GM21717 (cell line): Measurements from ENCODE around the gene KCNQ4.

Source experiments
- ATAC-seq: cut with Tn5 transposase; IDR thresholded peaks from one replicate; pipeline ENCODE4 v1.9.1; 2021; ENCODE audit warnings: mild to moderate bottlenecking, moderate library complexity; ENCODE audit not compliant: unreplicated experiment

KCNQ4 gene

GRCh38 chr1:40838980-40839942 is 55.7 kb downstream of the KCNQ4 start:
- ATAC-seq, result no peak

DNA sequence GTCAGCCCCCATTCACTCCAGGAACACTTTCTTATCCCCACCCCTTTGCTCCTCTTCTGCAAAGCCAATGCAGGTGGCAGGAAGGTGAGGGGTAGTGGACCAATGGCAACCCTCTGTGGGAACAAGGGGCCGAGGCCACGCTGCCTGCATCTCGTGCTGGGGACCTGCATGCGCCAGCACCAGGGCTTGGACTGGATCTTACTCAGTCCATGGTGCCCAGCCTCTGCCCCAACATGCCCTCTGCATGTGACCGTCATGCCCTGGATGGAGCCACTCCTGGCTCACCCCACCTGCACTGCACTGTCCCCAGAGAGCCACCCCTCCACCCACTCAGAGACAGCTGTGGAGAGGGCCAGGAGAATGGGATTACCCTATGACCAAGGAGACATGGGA is 56.4 kb downstream of the KCNQ4 start:
- no peak for ATAC-seq

DNA sequence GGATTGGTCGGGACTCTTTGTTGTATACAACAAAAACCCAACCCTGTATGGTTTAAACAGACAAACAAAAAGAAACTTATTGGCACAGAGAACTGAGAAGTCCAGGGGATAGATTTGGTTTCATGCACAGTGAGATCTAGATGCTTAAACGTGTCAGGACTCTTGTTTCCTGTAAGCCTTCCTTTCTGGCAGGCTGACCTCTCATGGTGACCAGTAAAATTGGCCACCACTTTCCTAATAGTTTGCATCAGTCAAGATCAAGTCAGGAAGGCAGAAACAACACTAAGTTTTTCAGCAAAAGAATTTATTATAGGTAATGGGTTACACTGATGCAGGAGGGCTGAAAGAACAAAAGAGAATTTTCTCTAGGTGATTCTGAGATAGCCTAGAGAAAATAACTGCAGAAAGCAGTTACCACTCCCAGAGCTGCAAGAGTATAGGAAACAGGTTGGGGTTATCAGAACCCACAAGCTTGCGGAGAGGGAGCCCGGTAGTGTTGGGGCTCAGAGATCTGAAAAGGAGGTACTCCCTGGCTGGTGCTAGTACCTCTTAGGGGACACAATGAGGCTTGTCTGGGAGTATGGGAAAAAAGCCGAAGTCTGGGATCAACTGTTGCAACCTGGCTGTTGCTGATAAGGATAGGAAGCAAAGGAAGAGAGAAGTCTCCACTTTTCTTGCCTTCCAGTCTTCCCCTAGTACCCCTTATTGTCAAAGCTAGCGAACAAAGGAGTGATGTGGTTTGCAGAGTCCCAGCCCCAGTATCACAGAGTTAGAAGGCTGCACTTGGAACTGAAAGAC is 57.1 kb downstream of the KCNQ4 start:
- no peak for ATAC-seq

- no peak for ATAC-seq
These were observed 58.0 kb downstream of the KCNQ4 start for GRCh38 chr1:40841602-40842001.

DNA sequence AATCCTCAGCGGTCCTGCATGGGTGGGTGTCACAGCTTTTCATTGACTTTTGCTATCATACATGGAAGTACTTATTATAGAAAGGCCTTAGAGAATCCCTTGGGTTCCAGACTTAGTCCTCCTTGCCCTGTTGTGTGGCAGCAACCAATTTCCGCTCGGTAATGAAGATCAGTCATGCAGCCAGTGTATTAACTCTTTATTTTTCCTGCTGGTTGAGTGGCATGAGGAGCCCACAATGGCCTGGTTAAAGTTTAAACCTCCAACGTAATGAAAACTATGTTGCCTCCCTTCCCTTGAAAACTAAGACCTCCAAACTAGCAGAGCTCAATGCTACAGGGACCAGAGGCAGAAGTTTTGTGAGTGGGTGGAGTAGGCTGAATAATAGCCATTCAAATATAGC is 58.6 kb downstream of the KCNQ4 start:
- ATAC-seq, result no peak

DNA sequence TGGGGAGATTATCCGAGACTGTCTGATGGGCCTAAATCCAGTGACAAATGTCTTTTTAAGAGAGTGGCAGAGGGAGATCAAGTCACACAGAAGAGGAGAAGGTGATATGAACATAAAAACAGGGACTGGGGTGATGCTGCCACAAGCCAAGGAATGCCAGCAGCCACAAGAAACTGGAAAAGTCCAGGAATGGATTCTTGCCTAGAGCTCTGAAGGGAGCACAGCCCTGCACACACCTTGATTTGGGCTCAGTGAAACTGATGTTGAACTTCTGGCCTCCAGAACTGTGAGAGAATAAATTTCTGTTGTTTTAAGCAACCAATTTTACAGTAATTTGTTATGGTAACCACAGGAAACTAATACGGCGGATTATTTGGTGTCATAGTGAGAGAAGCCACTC is 59.1 kb downstream of the KCNQ4 start:
- ATAC-seq, result no peak

- no peak for ATAC-seq
These were observed 60.5 kb downstream of the KCNQ4 start for GRCh38 chr1:40844079-40844478.

DNA sequence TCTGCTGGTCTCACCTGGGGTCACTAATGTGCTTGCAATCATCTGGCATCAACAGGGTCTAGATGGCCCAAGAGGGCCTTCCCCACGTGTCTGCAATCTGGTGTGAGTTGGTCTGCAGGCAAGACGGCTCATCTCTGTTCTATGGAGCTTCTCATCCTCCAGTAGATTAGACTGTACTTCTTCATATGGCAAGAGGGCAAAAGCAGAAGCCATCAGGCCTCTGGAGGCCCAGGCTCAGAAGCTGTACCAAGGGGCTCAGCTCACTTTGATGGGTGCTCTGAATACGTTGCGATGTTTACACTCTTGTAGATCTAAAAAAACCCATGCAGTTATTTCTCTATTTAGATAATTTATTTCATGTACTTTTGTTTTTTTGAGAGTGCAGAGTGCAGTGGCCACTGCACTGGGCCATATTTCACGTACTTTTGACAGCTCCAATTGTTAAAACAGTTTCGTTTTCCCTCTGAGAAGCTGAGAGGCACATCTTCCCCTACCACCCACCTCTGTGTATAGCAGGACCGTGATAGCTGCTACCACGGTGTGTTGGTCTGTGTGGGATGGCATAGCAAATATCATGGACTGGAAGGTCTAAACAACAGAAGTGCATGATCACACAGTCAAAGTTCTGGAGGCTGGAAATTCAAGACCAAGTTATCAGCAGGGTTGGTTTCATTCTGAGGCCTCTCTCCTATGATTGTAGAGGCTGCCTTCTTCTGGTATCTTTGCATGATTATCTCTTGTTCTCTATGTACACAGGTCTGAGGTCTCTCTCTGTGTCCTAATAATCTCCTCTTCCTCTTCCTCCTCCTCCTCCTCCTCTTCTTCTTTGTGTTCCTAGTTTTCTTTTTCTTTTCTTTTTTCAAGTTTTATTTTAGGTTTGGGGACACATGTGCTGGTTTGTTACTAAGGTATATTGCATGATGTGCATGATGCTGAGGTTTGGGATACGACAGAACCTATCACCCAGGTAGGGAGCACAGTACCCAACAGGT is 61.6 kb downstream of the KCNQ4 start:
- ATAC-seq, result no peak

- ATAC-seq, result no peak
These were observed 62.3 kb downstream of the KCNQ4 start for GRCh38 chr1:40845895-40846294.

GRCh38 chr1:40847023-40847745 is 63.6 kb downstream of the KCNQ4 start:
- no peak for ATAC-seq

GRCh38 chr1:40848530-40849189 is 65.1 kb downstream of the KCNQ4 start:
- ATAC-seq, result no peak

DNA sequence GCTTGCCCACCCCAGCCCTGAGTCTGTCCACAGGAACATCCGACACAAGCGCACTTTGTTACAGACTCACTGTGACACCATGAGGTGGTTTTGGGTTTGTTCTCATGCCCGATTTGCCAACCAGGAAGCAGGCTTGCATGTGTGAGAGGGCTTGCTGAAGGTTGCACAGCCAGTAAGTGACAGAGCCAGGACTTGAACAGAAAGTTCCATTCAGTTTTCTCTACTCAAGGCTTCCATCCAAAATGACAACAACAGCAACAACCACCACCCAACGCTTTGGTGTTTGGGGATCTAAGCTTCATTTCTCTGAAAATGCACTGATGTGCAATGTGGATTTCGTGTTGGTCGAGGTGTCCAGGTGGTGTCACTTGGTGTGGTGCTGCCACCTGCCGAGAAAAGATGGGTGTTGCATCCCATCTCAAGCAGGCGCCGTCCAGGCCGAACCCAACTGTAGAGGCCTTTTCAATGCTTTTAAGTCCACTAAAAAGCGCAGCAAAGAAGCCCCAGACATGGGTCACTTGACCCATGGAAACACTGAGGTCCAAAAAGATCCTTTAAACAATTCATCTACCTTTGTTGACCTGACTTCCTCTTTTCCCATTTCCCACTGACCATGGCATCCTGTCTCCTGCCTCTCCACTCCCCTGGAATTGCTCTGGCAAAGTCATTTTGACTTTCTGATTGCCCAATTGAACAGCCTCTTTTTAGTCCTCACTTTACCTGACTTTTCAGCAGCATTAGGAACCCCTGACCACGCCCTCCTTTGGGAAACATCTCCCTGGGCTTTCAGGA is 66.4 kb downstream of the KCNQ4 start:
- no peak for ATAC-seq

- ATAC-seq, result no peak
These were observed 68.1 kb downstream of the KCNQ4 start for GRCh38 chr1:40851643-40852042.

- ATAC-seq, result no peak
These were observed 69.7 kb downstream of the KCNQ4 start for GRCh38 chr1:40853113-40853884.

DNA sequence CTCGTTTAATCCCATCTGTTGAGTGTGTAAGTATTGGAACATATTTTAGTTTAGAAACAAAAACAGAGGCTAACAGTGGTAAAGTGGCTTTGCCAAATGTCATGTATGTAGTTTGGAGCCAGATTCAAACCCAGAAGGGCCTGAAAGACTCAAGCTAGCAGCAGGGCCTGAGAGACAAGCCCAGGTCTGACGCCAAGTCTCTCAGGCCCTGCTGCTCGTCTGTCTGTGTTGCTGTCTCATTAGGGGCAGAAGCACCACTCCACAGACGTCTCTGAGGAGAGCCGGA is 70.2 kb downstream of the KCNQ4 start:
- no peak for ATAC-seq

GRCh38 chr1:40855513-40855912 is 71.9 kb downstream of the KCNQ4 start:
- ATAC-seq, result no peak

DNA sequence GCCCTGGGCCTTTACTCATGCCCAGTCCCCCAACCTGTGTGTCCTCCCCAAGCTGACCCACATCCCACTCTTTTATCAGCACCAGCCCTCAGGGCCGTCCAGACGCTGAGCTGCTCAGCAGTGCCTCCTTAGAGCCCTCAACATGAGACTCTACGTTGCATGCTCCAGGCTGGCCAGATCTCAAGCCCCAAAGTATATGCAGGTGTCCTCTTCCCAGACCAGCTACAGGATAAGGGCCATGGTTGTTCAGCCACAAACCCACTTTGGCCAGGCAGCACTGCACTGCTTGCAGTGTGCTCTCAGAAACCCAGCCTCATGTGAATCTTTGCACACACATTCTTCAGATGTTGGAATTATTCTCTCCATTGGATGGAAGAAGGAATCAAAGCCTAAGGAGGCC is 72.5 kb downstream of the KCNQ4 start:
- no peak for ATAC-seq

DNA sequence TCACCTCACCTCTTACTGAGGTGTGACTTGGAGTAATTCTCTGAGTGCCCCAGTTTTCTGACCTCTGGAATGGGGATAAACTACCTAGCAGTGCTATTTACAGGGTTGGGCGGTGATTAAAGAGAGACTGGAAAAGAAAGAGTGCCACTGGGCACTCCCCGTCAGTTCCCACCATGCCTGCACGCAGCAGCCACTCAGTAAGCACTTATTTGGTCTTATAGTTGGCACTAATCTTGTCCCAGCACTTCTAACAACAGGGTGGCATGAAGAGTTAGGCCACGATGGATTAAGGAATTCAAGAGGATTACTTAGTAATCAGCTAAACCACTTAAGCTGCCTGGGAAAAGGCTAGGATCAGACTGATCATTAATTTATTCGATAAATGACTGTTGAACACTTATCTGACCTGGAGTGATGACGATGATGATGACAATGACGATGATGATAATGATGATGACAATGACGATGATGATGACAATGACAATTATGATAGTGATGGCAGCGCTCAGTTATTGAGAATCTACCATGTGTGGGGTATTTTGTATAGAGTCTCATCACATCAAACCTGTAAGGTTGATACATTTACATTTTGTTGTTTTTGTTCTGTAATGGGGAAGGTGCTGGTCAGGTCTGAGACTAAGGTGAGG is 73.2 kb downstream of the KCNQ4 start:
- ATAC-seq, result no peak
